Measurements from ENCODE around the gene FOXR1. TPM values are rescaled to one million over a fixed set of nuclear protein-coding genes. Genes with fewer than 3 reads are reported as not detected.

Gene FOXR1
- total and polyA plus RNA-seq, 2 donors (not counting 3 experiments of a cell fraction or from before 2014, with no cell fraction given) = not detected

DNA sequence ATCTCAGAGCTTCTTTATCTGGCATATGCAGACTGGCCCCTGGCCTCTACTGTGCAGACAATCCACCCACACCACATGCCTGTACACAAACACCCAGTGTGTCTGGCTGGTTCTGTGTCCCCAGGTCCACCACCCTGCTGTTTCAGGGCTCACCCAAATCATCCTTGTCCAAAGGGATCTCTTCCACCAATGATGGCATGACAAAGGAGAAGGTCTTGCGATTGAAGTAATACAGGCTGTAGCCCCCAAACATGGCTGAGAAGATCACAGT, 57.4 kb downstream of the FOXR1 start:
- no peak for FAIRE-seq
- H3K9me1 ChIP-seq (replicated peaks; ENCODE audit: control insufficient read depth, extremely low read depth, insufficient read depth, low read length) = no peaks in the 10 kb centered on the region
- intact Hi-C loops (cut with micrococcal nuclease) (no loop called here), dilution Hi-C loops (cut with MboI; ENCODE audit: extremely low pct_ligation_motif_present, low sequenced_read_pairs) (no loop called here)
- H3K4me3 ChIP-seq (replicated peaks in 1 of 3; ENCODE audit: insufficient read depth in 1 of 3, low read depth in 1 of 3, low read length in 3 of 3) = no peak overlapping the region
- BruUV-seq (replicated peaks) = no TSS peak
- H3K9me3 ChIP-seq (replicated peaks; ENCODE audit: control insufficient read depth, insufficient read depth, low read length) = no peaks in the 10 kb centered on the region
- H4K20me1 ChIP-seq (replicated peaks; ENCODE audit: control insufficient read depth, extremely low read depth, insufficient read depth, low read length) = no peaks in the 10 kb centered on the region
- CTCF ChIA-PET = no interaction called here
- H3K27ac ChIP-seq (ENCODE audit: insufficient read depth, low read depth, low read length) = no peak overlapping the region
- no peak overlapping the region for H2AFZ ChIP-seq (ENCODE audit: low read depth, low read length)
- no peaks in the 10 kb centered on the region for H3K27me3 ChIP-seq (ENCODE audit: control insufficient read depth in 2 of 2, insufficient read depth in 2 of 2, low read length in 2 of 2)
- peaks cover 0 to 10% of the 10 kb centered on the region in 2 experiments for H3K36me3 ChIP-seq (ENCODE audit: control insufficient read depth in 2 of 2, extremely low read depth in 1 of 2, insufficient read depth in 2 of 2, low read length in 2 of 2)
- POLR2A ChIA-PET = no interaction called here
- DNase-seq (ENCODE audit: low read depth, low spot score) = no peak
- H3K4me1 ChIP-seq (ENCODE audit: control insufficient read depth, extremely low read depth, insufficient read depth, low read length) = peaks cover 12% of the 10 kb centered on the region
- H3K9ac ChIP-seq (replicated peaks; ENCODE audit: extremely low read depth, insufficient read depth, low read length) = no peak overlapping the region
- no peaks in the 10 kb centered on the region for H3K79me2 ChIP-seq (ENCODE audit: control insufficient read depth, insufficient read depth, low read length)
- no peak overlapping the region for H3K4me2 ChIP-seq (ENCODE audit: insufficient read depth, low read length)
- TF ChIP-seq, protein P1, sequence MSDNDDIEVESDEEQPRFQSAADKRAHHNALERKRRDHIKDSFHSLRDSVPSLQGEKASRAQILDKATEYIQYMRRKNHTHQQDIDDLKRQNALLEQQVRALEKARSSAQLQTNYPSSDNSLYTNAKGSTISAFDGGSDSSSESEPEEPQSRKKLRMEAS (IDR thresholded peaks at IDR 0.05; ENCODE audit: insufficient read depth, insufficient read length) = no peak
- TF ChIP-seq EZH2 (IDR thresholded peaks at IDR 0.05; ENCODE audit: borderline replicate concordance, low read depth, low read length, severe bottlenecking) (no peak), FOS (IDR thresholded peaks at IDR 0.05; ENCODE audit: borderline replicate concordance, insufficient read depth, low read length) (no peak), POLR2A (IDR thresholded peaks at IDR 0.05; ENCODE audit: low read depth, low read length) (no peak), MYC (IDR thresholded peaks at IDR 0.05; ENCODE audit: low read depth, low read length) (no peak), JUN (IDR thresholded peaks at IDR 0.05; ENCODE audit: borderline replicate concordance, insufficient read depth, insufficient read length, low read depth) (no peak), GATA2 (IDR thresholded peaks at IDR 0.05; ENCODE audit: insufficient read depth, insufficient read length, low read depth, low read length) (no peak), POLR2AphosphoS5 (IDR thresholded peaks at IDR 0.05; ENCODE audit: insufficient read depth, low read depth, low read length) (no peak)
- TF ChIP-seq, protein P2, sequence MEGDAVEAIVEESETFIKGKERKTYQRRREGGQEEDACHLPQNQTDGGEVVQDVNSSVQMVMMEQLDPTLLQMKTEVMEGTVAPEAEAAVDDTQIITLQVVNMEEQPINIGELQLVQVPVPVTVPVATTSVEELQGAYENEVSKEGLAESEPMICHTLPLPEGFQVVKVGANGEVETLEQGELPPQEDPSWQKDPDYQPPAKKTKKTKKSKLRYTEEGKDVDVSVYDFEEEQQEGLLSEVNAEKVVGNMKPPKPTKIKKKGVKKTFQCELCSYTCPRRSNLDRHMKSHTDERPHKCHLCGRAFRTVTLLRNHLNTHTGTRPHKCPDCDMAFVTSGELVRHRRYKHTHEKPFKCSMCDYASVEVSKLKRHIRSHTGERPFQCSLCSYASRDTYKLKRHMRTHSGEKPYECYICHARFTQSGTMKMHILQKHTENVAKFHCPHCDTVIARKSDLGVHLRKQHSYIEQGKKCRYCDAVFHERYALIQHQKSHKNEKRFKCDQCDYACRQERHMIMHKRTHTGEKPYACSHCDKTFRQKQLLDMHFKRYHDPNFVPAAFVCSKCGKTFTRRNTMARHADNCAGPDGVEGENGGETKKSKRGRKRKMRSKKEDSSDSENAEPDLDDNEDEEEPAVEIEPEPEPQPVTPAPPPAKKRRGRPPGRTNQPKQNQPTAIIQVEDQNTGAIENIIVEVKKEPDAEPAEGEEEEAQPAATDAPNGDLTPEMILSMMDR (IDR thresholded peaks at IDR 0.05; ENCODE audit: extremely low read depth in 1 of 2, insufficient read depth in 1 of 2, low read depth in 1 of 2, low read length in 2 of 2) = no peak

Measured in endothelial cell of umbilical vein (primary cell).